ENCODE results near the gene RPL22L1.
A peak's percentile ranks its signal among the peaks of the same experiment; 100 is the strongest.

The RPL22L1 gene

GRCh38 chr3:170909129-170909903 is 39.3 kb upstream of the RPL22L1 start:
- peak; percentile 96 for DNase-seq (ENCODE audit: low read depth)
- no peak overlapping the region for H3K4me3 ChIP-seq (replicated peaks; ENCODE audit: low read depth, low read length)
- TF ChIP-seq, protein P1, sequence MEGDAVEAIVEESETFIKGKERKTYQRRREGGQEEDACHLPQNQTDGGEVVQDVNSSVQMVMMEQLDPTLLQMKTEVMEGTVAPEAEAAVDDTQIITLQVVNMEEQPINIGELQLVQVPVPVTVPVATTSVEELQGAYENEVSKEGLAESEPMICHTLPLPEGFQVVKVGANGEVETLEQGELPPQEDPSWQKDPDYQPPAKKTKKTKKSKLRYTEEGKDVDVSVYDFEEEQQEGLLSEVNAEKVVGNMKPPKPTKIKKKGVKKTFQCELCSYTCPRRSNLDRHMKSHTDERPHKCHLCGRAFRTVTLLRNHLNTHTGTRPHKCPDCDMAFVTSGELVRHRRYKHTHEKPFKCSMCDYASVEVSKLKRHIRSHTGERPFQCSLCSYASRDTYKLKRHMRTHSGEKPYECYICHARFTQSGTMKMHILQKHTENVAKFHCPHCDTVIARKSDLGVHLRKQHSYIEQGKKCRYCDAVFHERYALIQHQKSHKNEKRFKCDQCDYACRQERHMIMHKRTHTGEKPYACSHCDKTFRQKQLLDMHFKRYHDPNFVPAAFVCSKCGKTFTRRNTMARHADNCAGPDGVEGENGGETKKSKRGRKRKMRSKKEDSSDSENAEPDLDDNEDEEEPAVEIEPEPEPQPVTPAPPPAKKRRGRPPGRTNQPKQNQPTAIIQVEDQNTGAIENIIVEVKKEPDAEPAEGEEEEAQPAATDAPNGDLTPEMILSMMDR (IDR thresholded peaks at IDR 0.05; ENCODE audit: low read length, missing control alignments), result no peak

DNA sequence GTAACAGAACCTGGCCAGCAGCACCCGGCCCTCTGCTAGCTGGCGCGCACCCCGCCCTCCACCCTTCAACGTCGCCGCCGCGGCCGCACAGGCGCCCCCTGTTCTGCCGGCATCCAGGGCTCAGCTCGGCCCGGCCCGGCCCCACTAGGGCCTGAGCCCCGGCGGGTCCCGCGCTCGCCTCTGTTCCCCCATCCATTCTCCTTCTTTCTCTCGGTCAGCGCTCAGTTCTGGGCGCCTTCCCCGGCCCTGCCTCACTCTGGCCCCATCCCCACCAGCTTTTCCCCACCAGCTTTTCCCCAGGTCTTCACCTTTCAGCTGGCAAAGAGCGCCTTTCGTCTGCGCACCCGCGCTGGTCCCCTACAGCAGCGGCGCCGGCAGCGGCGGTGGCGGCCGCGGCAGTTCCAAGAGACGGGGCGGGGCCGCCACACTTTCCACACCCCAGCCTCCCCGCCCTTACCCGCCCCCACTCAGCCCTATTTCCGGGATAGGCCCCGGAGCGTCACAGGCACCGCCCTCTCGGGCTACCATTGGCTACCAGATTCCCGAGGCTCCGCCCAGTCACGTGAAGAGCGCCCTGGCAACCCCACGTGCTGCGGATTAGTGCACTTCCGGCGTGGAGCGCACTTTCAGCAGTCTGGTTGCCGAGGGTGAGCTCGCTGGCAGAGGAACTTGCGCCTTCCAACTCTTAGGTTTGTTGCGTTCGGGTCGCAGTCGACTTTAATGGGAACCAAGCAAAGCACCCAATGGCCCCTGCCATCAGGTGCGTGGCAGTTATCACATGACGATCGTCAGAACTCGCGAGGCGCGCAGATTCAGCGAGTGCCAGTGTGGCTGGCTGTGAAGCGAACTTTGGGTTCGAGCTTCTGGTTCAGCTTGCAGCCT is 38.5 kb upstream of the RPL22L1 start, which contains the start of gene EIF5A2:
EIF5A2 (minus strand) TSS at position 403 of the 882 bp plus-strand sequence. CDS start 831 bp downstream, outside the sequence.
- peak within 1 kb of the TSS; percentile 71 for H3K4me3 ChIP-seq (replicated peaks; ENCODE audit: low read depth, low read length)
- TF ChIP-seq, protein P1 (IDR thresholded peaks at IDR 0.05; ENCODE audit: low read length, missing control alignments), result no peak
- DNase-seq (ENCODE audit: low read depth), result peak; percentile 97

DNA sequence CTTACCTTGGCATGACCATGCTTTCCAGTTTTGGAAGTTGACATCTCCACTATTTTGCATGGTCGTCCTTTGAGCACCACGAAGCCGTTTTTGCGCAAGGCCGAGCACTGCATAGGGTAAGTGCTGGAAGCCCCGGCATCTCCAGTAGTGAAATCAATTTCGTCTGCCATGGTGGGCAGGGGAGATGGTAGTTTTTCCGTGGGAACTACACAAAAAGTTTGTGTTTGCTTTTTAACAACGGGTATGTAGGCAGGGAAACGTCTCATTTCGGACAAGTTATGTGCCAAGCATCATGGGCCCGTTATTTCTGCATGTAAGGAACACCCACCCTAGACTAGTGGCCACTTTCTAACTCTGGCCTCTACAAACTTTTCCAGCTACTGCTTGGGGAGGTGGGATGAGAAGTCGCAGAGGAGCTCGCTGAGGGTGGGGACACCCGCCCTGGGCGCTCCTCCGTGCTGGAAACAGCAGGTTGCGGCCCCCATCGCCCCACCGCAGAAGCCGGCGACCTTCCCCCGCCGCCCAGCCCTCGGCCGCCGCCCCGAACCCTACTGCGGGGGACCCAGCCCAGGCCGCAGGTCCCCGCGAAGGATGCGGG is 37.7 kb upstream of the RPL22L1 start:
- DNase-seq (ENCODE audit: low read depth), result peak; percentile 26
- peak overlapping the region; percentile 71 for H3K4me3 ChIP-seq (replicated peaks; ENCODE audit: low read depth, low read length)
- TF ChIP-seq, protein P1 (IDR thresholded peaks at IDR 0.05; ENCODE audit: low read length, missing control alignments), result no peak

- TF ChIP-seq, protein P1 (IDR thresholded peaks at IDR 0.05; ENCODE audit: low read length, missing control alignments), result no peak
- no peak overlapping the region for H3K4me3 ChIP-seq (replicated peaks; ENCODE audit: low read depth, low read length)
- DNase-seq (ENCODE audit: low read depth), result peak; percentile 17
Measured at GRCh38 chr3:170905862-170906261, 35.9 kb upstream of the RPL22L1 start.

GRCh38 chr3:170903123-170903522 is 33.1 kb upstream of the RPL22L1 start:
- DNase-seq (ENCODE audit: low read depth), result no peak
- H3K4me3 ChIP-seq (replicated peaks; ENCODE audit: low read depth, low read length), result no peak overlapping the region
- TF ChIP-seq, protein P1 (IDR thresholded peaks at IDR 0.05; ENCODE audit: low read length, missing control alignments), result no peak

- no peak overlapping the region for H3K4me3 ChIP-seq (replicated peaks; ENCODE audit: low read depth, low read length)
- TF ChIP-seq, protein P1 (IDR thresholded peaks at IDR 0.05; ENCODE audit: low read length, missing control alignments), result no peak
- no peak for DNase-seq (ENCODE audit: low read depth)
Measured at GRCh38 chr3:170899455-170899854, 29.5 kb upstream of the RPL22L1 start.

Data from fibroblast of pulmonary artery (primary cell).